Esophagus (tissue), 2 donors: ENCODE results near the gene UBASH3A. TPM values are rescaled to one million over a fixed set of nuclear protein-coding genes. Genes with fewer than 3 reads are reported as not detected.

Source experiments
- H3K27ac ChIP-seq, 2 donors: one replicate each; pipeline ENCODE4 v1.5.1; 2013; ENCODE audit warnings: low read depth in 2 of 2, mild to moderate bottlenecking in 2 of 2, inconsistent platforms in 1 of 2, low read length in 1 of 2, moderate library complexity in 1 of 2
- H3K27me3 ChIP-seq, 2 donors: one replicate each; pipeline ENCODE4 v1.6.1; 2013; ENCODE audit warnings: low read length in 2 of 2, control low read depth in 1 of 2, mild to moderate bottlenecking in 1 of 2; ENCODE audit not compliant: insufficient read depth in 2 of 2, control insufficient read depth in 1 of 2
- H3K36me3 ChIP-seq, 2 donors: one replicate each; pipeline ENCODE4 v1.6.1; 2013; ENCODE audit warnings: low read length in 1 of 2; ENCODE audit not compliant: control insufficient read depth in 2 of 2, insufficient read depth in 2 of 2
- H3K4me1 ChIP-seq, 2 donors: one replicate each; pipeline ENCODE4 v1.6.1; 2013; ENCODE audit warnings: low read length in 1 of 2; ENCODE audit not compliant: control insufficient read depth in 2 of 2, insufficient read depth in 2 of 2
- H3K4me3 ChIP-seq, 2 donors: one replicate each; pipeline ENCODE4 v1.5.1; 2013; ENCODE audit warnings: low read length in 2 of 2, mild to moderate bottlenecking in 2 of 2, low read depth in 1 of 2, moderate library complexity in 1 of 2
- H3K9me3 ChIP-seq, 2 donors: one replicate each; pipeline ENCODE4 v1.6.1; 2013; ENCODE audit warnings: mild to moderate bottlenecking in 2 of 2, low read depth in 1 of 2, low read length in 1 of 2, moderate library complexity in 1 of 2; ENCODE audit not compliant: control insufficient read depth in 2 of 2, insufficient read depth in 1 of 2
- WGBS, 2 donors: extraction: QIAGEN DNeasy Blood & Tissue Kit; methylation state at CpG; one replicate each; pipeline ENCODE4 v1.1.7; 2013; 5-methylcytosine and 5-hydroxymethylcytosine counted together
- polyA plus RNA-seq, 2 donors: library from polyadenylated mRNA; stranded (reverse); fragments of 200-250 nt; gene quantifications; one replicate each; pipeline ENCODE4 v1.2.3, GENCODE V29; 2013
- donor health status: healthy with polysubstance abuse.
- donor health status: Bipolar disorder and iron deficiency.

The UBASH3A gene
- polyA plus RNA-seq, 2 donors: 0.46 to 0.59 TPM

DNA sequence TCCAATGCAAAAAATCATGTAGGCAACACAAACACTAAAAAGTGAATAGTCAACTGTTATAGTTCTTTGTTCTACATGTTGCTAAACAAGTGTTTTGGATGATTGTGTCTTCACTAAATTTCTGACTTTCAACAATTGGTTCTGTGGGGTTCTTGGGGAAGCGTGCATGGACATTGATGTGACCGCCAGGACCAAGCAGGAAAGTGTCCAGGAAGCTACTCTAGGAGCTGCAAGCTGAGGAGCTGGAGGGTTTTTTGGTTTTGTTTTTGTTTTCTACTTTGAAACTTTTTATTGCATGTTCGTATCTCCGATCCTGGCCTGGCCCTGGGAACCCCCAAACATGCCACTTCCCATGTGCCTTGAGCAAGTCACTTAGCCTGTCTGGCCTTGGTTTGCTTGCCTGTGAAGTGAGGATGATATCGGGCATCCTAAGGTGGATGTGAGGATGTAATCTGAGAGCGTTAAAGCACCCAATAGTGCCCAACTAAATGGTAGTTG lies 15.8 kb upstream of the UBASH3A start:
- H3K4me3 ChIP-seq: no peak overlapping the region
- H3K4me1 ChIP-seq: peaks cover 0 to 2% of the 10 kb centered on the region in 2 donors
- peaks cover 0 to 6% of the 10 kb centered on the region in 2 donors for H3K9me3 ChIP-seq
- 91 to 94% methylated on average over 6 of the region's 6 CpGs for WGBS, 2 donors
- no peak overlapping the region for H3K27ac ChIP-seq
- no peaks in the 10 kb centered on the region for H3K27me3 ChIP-seq
- no peaks in the 10 kb centered on the region for H3K36me3 ChIP-seq

DNA sequence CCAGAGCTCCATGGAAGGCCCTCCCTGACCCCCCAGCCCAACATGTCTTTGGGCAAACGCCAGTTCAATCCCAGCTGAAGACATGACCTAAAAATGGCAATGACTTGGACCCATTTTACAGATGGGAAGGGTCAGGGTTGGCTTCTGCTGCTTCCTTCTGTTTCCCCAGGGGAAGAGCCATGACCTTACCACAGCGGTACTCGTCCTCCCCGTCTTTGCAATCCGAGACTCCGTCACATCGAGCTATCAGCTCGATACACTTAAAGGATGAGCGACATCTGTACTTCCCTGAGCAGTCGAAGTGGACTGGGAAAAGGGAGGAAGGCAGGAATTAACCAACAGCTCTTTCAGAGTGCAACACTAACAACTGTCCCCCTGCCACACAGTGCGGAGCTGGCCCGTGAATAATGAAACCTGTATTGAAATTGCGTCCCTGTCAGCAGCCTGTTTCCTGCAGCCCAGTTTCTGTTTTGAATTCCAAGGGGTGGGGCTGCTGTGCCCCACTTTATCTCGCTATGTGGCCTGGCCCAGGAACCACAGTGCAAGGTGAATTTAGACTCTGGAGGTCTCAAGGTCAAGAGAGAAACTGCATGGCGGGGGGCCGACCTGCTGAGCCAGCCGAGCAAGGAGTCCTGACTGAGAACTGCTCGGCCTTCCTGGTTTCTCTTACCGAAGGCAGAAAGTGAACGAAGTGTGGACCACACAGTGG lies 14.8 kb upstream of the UBASH3A start:
- Histone ChIP-seq H3K4me1 (peaks cover 0 to 2% of the 10 kb centered on the region in 2 donors), H3K4me3 (no peak overlapping the region), H3K27me3 (no peaks in the 10 kb centered on the region), H3K36me3 (no peaks in the 10 kb centered on the region), H3K9me3 (peaks cover 0 to 2% of the 10 kb centered on the region in 2 donors), H3K27ac (no peak overlapping the region)
- WGBS, 2 donors: 56 to 74% methylated on average over 20 of the region's 20 CpGs

DNA sequence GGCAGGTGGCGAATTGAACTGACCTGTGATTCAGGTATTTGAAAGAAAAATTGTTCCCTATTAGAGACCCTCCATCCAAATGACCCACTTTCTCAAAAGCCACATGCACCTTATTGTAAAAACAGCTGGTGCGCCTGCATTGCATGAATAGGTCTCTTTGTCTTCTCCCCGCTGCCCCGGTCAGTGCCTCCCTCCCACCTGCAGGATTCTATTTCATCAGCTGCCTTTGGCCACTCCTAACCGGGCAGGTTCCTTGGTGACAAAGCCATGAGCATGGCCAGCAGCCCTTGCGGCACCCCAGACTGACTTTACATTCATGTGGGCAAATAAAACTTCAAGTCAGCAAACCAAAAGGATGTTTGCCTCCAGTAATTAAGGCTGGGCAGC lies 14.3 kb upstream of the UBASH3A start:
- no peak overlapping the region for H3K4me3 ChIP-seq
- WGBS, 2 donors: 66 to 73% methylated on average over 6 of the region's 6 CpGs

DNA sequence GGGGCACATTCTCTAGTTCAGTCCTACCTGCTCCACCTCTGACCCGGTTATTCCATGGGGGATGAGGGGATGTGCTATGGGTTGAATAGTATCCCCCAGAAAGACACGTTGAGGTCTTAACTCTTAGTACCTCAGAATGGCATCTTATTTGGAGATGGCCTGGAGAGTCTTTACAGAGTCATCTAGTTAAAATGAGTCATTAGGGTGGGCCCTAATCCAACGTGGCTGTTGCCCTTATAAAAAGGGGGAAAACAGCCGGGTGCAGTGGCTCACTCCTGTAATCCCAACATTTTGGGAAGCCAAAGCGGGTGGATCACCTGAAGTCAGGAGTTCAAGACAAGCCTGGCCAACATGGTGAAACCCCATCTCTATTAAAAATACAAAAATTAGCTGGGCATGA lies 13.5 kb upstream of the UBASH3A start:
- Histone ChIP-seq H3K4me1 (peaks cover 0 to 2% of the 10 kb centered on the region in 2 donors), H3K36me3 (no peaks in the 10 kb centered on the region), H3K4me3 (no peak overlapping the region), H3K9me3 (peaks cover 0 to 2% of the 10 kb centered on the region in 2 donors), H3K27me3 (no peaks in the 10 kb centered on the region), H3K27ac (no peak overlapping the region)
- WGBS, 2 donors: 65 to 73% methylated on average over 5 of the region's 5 CpGs

More for the DNA sequence above, 14.3 kb upstream of the UBASH3A start:
- H3K27ac ChIP-seq: no peak overlapping the region
- H3K9me3 ChIP-seq: peaks cover 0 to 2% of the 10 kb centered on the region in 2 donors
- H3K4me1 ChIP-seq: peaks cover 0 to 2% of the 10 kb centered on the region in 2 donors
- H3K36me3 ChIP-seq: no peaks in the 10 kb centered on the region
- no peaks in the 10 kb centered on the region for H3K27me3 ChIP-seq

DNA sequence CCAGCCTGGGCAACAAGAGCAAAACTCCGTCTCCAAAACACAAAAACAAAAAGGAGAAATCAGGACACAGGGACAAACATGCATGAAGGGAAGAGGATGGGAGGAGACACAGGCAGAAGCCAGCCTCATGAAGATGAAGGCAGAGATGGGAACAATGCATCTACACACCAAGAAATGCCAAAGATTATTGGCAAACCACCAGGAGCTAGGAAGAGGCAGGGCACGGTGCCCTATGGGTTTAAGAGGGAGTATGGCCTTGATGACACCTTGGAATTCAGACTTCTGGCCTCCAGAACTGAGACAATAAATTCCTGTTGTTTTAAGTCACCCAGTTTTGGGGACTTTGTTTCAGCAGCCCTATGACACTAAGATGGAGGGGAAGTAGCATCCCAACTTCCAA lies 13.0 kb upstream of the UBASH3A start:
- Histone ChIP-seq H3K9me3 (peaks cover 0 to 2% of the 10 kb centered on the region in 2 donors), H3K4me3 (no peak overlapping the region), H3K36me3 (no peaks in the 10 kb centered on the region), H3K4me1 (peaks cover 0 to 2% of the 10 kb centered on the region in 2 donors), H3K27me3 (no peaks in the 10 kb centered on the region), H3K27ac (no peak overlapping the region)
- 67 to 69% methylated on average over 2 of the region's 2 CpGs for WGBS, 2 donors

DNA sequence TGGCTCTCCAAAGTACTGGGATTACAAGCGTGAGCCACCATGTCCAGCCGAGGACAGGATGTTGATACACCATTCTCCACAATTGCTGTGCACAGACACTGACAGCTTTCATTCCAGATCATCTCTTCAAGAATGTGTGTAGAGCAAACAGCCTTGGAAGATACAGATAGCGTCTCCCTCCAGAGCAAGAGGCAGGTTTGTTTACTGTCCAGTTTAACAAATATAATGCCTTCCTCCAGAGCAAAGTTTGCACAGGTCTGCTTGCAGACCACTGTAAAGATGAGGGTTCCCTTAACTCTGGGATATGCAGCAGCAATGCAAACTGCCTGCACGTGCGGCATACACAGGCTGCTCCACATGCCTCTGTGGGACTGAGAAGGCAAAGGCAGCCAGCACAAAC lies 12.4 kb upstream of the UBASH3A start:
- Histone ChIP-seq H3K9me3 (peaks cover 0 to 2% of the 10 kb centered on the region in 2 donors), H3K27ac (no peak overlapping the region), H3K36me3 (no peaks in the 10 kb centered on the region), H3K4me3 (no peak overlapping the region), H3K27me3 (no peaks in the 10 kb centered on the region), H3K4me1 (peaks cover 0 to 2% of the 10 kb centered on the region in 2 donors)
- 86 to 90% methylated on average over 5 of the region's 5 CpGs for WGBS, 2 donors

DNA sequence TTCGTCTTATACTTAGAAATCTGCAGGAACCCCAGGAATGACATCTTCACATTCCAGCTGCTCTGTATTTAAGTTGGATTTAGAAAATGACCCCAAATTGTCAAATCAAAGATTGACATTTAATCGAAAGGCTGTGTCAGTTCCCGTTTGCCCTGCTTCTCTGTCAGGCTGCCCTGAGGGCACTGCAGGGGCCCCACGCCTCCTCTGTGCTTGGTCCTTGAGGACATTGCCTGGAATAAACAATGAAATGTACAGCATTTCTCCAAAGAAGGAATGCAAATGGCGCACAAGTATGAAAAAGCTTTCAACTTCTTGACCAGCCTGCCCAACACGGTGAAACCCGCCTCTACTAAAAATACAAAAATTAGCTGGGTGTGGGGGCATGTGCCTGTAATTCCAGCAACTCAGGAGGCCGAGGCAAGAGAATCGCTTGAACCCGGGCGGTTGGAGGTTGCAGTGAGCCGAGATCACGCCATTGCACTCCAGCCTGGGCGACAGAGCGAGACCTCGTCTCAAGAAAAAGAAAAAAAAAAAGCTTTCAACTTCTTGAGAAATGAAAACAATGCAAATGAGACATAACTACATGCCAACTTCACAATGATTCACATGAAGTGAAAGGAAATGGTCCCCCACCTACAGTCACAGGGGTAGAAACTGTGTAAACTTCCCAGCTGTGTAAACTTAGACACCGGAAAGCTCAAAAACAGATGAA lies 10.8 kb upstream of the UBASH3A start:
- Histone ChIP-seq H3K4me1 (peaks cover 0 to 2% of the 10 kb centered on the region in 2 donors), H3K27me3 (no peaks in the 10 kb centered on the region), H3K36me3 (no peaks in the 10 kb centered on the region), H3K27ac (no peak overlapping the region), H3K4me3 (no peak overlapping the region), H3K9me3 (peaks cover 0 to 2% of the 10 kb centered on the region in 2 donors)
- WGBS, 2 donors: 73 to 74% methylated on average over 17 of the region's 17 CpGs

DNA sequence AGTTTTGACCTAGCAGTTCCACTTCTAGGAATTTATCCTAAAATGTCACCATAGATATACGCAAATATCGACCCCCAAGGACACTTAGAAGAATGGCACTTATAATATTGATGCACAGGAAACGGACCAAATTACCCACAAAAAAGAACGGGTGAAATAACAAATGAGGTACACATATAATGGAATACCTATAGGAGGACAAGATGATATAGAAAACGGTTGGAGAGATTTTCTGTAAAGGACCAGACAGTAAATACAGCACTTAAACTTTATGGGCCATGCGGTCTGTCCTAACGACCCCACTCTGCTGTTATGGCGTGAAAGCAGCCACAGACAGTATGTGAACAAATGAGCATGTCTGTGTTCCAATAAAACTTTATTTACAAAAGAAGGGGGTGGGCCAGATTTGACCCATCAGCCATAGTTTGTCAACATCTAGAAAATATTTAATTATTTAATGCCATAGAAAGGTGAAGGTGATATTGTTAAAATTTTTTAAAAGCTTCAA lies 10.2 kb upstream of the UBASH3A start:
- no peak overlapping the region for H3K4me3 ChIP-seq
- H3K27me3 ChIP-seq: no peaks in the 10 kb centered on the region
- peaks cover 0 to 2% of the 10 kb centered on the region in 2 donors for H3K9me3 ChIP-seq
- H3K36me3 ChIP-seq: no peaks in the 10 kb centered on the region
- peaks cover 0 to 2% of the 10 kb centered on the region in 2 donors for H3K4me1 ChIP-seq
- H3K27ac ChIP-seq: no peak overlapping the region
- WGBS, 2 donors: 57 to 59% methylated on average over 8 of the region's 8 CpGs

DNA sequence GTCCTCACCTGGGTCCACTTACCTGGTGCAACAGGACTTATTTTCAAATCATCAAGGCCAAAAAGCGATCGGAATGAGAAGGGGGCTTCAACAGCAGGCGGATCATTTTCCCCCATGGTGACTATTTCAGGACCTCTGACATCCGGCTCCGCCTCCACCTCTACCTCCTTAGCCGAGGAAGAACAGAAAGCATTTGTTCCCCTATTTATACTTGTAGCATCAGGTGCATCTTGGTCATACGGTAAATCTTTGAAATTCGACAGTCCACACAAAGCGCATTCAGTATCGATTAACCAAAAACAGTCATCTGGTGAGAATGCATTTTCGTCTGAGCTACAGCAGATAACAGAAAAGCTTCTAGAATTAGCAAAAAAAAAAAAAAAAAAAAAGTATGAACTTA lies 8.4 kb upstream of the UBASH3A start:
- H3K36me3 ChIP-seq: no peaks in the 10 kb centered on the region
- WGBS, 2 donors: 92 to 93% methylated on average over 11 of the region's 11 CpGs
- H3K4me3 ChIP-seq: no peak overlapping the region
- no peak overlapping the region for H3K27ac ChIP-seq
- no peaks in the 10 kb centered on the region for H3K27me3 ChIP-seq
- peaks cover 0 to 2% of the 10 kb centered on the region in 2 donors for H3K9me3 ChIP-seq
- peaks cover 0 to 2% of the 10 kb centered on the region in 2 donors for H3K4me1 ChIP-seq
